ENCODE measurements around the gene PRSS3.
"Not testable (repeated sequence)": the region's sequence is repeated elsewhere in the genome, so short reads cannot be mapped to it uniquely, and the experiment has no call there.

PRSS3 gene

GRCh38 chr9:33795281-33795680 is at the start of gene PRSS3:
Gene PRSS3 (plus strand): TSS chr9:33795561. CDS start chr9:33795574, 13 bp downstream.
- no peak for DNase-seq

- no peak for DNase-seq
These were observed 46.6 kb upstream of the PRSS3 start for GRCh38 chr9:33748633-33749304.

DNA sequence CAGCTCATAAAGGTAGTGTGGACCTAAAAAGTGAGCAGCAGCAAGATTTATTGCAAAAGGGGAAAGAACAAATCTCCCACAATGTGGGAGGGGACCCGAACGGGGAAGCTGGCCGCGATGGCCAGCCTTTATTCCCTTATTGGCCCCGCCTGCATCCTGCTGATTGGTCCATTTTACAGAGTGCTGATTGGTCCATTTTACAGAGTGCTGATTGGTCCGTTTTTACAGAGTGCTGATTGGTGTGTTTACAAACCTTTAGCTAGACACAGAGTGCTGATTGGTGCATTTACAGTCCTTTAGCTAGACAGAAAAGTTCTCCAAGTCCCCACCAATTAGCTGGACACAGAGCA is 46.1 kb upstream of the PRSS3 start:
- not testable (repeated sequence) for DNase-seq

- no peak for DNase-seq
These were observed 45.0 kb upstream of the PRSS3 start for GRCh38 chr9:33750307-33750838.

DNA sequence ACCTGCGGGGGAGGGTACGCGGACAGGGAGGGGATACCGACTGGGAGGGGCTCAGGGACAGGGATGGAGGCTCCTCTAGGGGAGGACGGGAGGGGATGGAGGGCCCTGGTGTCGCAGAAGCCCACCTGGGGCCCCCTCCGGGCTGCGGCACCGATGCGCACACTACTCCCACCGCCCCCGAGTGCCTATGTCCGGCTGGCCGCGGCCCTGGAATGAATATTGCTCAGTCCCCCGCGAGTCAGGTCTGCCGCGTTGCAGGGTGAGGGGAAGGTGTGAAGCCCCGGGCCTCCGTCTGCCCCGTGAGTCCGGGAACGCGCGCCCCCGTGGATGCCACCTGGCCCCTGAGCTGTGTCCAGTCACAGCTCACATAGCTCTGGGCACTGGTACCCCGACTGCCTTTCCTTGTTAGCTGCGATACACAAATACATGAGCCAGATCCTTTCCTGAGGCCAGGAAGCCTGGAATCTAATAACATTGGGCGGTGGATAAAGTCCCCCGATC is 44.5 kb upstream of the PRSS3 start:
- no peak for DNase-seq

- DNase-seq: no peak
These were observed 43.7 kb upstream of the PRSS3 start for GRCh38 chr9:33751536-33752129.

- DNase-seq: no peak
These were observed 43.2 kb upstream of the PRSS3 start for GRCh38 chr9:33752130-33752637.

DNA sequence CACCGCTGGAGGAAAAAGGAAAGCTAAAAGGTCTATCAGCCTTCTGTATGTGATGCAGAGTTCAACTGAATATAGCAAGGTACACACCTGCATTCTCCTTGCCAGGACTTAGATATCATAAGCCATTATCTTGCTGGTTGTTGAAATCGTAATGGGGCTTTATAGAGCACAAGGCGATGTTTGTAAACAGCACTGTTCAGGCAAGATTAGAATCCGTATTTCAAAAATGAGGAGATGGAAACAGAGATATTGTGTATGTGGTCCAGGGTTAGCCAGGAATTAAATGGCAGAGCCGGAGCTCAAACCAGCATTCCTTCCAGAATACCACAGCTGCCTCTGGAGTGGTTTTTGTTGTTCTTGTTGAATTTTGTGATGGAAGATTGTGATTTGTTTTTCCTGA is 42.6 kb upstream of the PRSS3 start:
- not testable (repeated sequence) for DNase-seq

DNA sequence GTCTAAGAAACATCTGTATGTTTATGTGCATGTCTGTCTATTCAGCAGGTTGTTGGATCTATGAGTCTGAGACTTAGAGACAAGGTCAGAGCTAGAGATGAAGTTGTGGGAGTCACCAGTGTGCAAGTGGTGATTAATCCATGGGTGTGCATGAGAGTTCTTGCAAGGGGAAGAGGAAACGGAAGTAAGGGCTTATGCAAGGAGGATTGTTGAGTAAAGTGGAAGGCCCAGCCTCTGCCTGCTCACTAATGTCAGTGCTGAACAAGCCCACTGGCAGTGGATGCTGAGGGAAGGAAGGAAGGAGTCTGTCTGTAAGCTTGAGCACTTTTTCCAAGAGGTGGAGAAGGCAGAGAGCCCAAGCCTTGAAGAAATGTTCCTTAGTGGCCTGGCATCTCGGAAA is 35.7 kb upstream of the PRSS3 start:
- not testable (repeated sequence) for DNase-seq

- no peak for DNase-seq
These were observed 33.0 kb upstream of the PRSS3 start for GRCh38 chr9:33762343-33762742.

GRCh38 chr9:33763709-33764108 is 31.7 kb upstream of the PRSS3 start:
- not testable (repeated sequence) for DNase-seq

DNA sequence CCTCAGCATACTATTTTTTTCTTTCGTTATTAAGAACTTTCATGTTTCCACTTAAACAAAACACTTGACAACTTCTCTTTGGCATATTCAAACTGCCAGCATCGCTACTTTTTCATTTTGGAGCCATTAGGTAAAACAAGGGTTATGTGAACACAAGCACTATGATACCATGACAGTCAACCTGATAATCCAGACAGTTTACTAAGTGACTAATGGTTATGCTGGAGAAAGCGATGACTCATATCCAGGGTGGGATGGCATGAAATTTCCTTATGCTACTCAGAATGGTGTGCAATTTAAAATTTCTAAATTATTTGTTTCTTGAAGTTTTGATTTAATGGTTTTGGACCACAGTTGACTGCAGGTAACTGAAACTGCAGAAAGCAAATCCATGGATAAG is 29.9 kb upstream of the PRSS3 start:
- DNase-seq: no peak

DNA sequence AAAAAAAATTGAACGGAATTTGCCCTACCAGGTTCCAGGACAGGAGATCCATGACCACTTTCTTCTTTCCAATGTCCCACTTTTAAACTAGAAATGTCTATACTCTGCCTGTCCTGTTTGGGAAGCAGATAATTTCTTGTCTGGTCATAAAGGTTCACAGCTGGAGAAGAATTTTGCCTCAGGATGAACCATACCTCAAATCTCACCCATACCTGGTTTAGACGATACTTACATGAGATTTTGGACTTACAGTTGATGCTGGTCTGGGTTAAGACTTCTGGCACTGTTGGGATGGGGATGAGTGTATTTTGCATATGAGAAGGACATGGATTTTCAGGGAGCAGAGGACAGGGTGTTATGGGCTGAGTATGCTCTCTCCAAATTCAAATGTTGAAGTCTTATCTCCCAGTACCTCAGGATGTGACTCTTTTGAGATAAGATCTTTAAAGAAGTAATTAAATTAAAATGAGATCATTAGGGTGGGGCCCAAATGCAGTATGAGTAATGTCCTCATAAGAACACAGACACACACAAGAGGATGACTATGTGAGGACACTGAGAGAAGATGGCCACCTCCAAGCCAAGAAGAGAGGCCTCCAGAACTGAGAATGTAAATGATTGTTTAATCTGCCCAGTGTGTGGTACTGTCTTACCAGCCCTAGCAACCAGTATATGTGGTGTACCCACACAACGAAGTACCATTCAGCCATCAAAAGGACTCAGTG is 25.0 kb upstream of the PRSS3 start:
- not testable (repeated sequence) for DNase-seq

DNA sequence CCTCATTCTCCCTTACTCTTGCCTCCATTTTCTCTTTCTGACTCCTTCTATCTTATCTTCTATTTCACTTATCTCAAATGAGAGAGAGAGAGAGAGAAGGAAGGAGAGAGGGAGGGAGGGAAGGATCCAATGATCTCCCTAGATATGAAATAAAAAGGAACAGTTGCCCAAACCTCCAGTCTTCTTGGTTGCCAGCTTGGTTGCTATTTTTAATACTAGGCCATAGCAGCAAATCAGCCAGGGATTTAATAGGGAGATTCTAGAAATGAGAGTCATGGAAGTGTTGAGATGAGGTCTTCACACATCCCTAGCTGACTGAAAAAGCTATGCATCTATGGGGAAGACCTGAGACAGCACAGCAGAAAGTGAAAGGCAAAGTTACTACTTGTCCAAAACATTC is 22.2 kb upstream of the PRSS3 start:
- not testable (repeated sequence) for DNase-seq

DNA sequence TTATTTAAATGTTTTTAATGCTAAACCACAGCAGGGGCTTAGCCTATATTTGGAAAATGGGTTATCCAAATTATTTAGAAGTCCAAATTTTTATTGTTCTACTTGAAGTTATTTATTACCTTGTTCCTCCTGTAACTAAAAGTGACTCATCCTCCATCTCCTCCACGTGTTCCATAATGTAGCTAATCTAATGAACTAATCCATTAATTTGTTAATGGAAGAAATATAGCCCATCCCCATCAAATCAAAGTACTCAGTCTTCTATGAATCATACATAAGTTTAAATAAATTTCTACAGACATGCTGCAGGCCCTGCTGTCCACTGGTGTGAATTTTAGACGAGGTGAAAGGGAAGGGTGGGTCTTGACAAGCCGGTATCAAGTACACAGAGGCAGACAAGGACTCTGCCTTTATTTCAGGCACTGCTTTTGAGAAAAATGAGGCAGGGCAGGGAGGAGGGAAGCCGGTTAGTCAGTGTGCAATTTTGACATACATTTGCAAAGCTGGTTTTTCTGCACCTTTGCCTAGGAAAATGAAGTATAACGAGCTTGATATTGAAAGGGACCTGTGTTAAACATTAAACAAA is 21.2 kb upstream of the PRSS3 start:
- DNase-seq: not testable (repeated sequence)

GRCh38 chr9:33776578-33776977 is 18.8 kb upstream of the PRSS3 start:
- DNase-seq: no peak

- peak; percentile 59 for DNase-seq
These were observed 16.5 kb upstream of the PRSS3 start for GRCh38 chr9:33778700-33779351.

DNA sequence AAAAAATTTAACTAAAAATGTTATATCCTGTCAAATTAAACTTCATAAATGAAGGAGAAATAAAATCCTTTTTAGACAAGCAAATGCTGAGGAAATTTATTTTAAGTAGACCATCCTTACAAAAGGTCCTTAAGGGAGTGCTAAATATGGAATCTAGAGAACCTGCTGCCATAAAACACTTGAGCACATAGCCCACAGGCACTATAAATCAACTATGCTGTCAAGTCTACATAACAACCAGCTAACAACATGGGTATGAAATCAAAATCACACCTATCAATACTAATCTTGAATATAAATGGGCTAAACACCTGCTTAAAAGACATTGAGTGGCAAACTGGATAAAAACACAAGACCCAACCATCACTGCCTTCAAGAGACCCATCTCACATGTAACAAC is 15.1 kb upstream of the PRSS3 start:
- DNase-seq: no peak

GRCh38 chr9:33781736-33782135 is 13.6 kb upstream of the PRSS3 start:
- no peak for DNase-seq

DNA sequence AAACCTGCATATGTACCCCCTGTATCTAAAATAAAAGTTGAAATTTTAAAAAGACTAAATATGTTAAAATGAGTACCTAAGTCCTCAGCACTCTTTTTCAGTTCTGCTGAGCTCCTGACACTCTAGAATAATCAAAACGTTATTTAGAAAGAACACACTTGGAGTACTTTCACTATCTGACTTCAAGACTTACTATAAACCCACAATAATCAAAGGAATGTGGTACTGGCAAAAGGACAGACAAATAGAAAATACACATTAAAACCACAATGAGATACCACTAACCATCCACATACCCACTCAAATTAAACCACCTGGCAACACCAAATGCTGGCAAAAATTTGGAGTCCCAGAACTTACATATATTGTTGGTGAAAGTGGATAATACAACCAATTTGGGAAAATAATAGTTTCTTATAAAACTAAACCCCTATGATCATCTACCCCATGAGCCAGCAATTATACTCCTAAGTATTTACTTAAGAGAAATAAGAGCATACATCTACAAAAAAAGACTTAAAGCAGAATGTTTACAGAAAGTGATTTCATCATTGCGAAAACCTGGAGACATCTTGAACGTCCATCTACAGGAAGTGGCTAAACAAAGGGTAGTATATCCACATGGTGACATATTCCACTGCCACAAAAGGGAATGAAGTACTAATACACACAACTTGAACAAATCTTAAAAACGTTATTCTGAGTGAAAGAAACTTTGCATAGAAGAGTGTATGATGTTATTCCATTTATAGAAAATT is 12.8 kb upstream of the PRSS3 start:
- no peak for DNase-seq

DNA sequence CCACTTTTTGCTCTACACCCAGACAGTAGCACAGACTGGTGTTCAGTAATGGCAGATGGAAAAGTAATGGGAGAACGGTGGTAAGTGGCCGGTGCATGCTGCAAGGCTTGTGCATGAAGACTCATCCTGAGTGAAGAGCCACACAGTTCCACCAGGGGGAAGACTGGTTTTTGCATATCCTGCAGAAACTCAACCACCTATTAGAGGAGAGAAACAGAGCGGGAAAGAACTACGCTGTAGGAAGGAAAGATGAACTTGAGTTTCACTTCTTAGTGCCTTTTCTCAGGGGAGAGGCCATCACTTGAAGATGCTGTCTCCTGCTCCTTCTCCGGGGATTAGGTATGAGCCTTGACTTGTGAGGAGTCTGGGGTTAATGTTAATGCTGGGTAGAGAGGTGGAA is 9.4 kb upstream of the PRSS3 start:
- peak; percentile 2 for DNase-seq

GRCh38 chr9:33786681-33787080 is 8.7 kb upstream of the PRSS3 start:
- DNase-seq: no peak

Data from NCI-H2171 treated with DMSO at 0.1 percent for 48 hours (cell line).